CD4-positive, alpha-beta T cell (primary cell): ENCODE results near the gene TTC12. TPM values are rescaled to one million over a fixed set of nuclear protein-coding genes. Genes with fewer than 3 reads are reported as not detected.

Source experiments
- ATAC-seq: fragments of 200-7000 bp; cut with Tn5 transposase; one replicate; pipeline ENCODE4 v1.10.0; 2022; ENCODE audit warnings: mild to moderate bottlenecking; ENCODE audit not compliant: poor library complexity
- CTCF ChIA-PET: fragments of 350-600 bp; sonication (Branson Sonifier 250); formaldehyde crosslinking; loops from one replicate; lab custom pipeline; 2021; ENCODE audit warnings: antibody characterized with exemption, inconsistent platforms; lab: Charles Lee
- POLR2A ChIA-PET: fragments of 350-600 bp; sonication (Branson Sonifier 250); formaldehyde crosslinking; loops from one replicate; lab custom pipeline; 2021; ENCODE audit warnings: antibody characterized with exemption, inconsistent platforms; lab: Charles Lee
- DNase-seq, 14 experiments: peaks; one replicate each; pipeline ENCODE4 v3.0.0-alpha.2; 2013 to 2020; ENCODE audit warnings: mixed read lengths in 2 of 14
- H3K27ac ChIP-seq, 2 donors: one replicate each; pipeline versions ENCODE4 v1.5.1 to v1.7.0; 2013; ENCODE audit warnings: low read length in 2 of 2, low read depth in 1 of 2, mild to moderate bottlenecking in 1 of 2
- H3K27me3 ChIP-seq, 2 experiments: 1 replicate in 1 of 2; 2 replicates in 1 of 2; pipeline versions ENCODE4 v1.6.1 to v1.7.0; 2013; ENCODE audit warnings: low read length in 2 of 2, control low read depth in 1 of 2, mild to moderate bottlenecking in 1 of 2, moderate library complexity in 1 of 2; ENCODE audit not compliant: insufficient read depth in 2 of 2, control insufficient read depth in 1 of 2
- H3K36me3 ChIP-seq: one replicate; pipeline ENCODE4 v1.6.1; 2013; ENCODE audit warnings: low read length, control low read depth; ENCODE audit not compliant: insufficient read depth
- H3K4me1 ChIP-seq: one replicate; pipeline ENCODE4 v1.6.1; 2013; ENCODE audit warnings: low read length, control low read depth; ENCODE audit not compliant: insufficient read depth
- H3K4me3 ChIP-seq: one replicate; pipeline ENCODE4 v1.5.1; 2013; ENCODE audit warnings: mild to moderate bottlenecking, low read length, moderate library complexity
- H3K9me3 ChIP-seq, 2 experiments: 1 replicate in 1 of 2; 2 replicates in 1 of 2; pipeline versions ENCODE4 v1.6.1 to v1.7.0; 2013; ENCODE audit warnings: low read length in 2 of 2, mild to moderate bottlenecking in 2 of 2, control low read depth in 1 of 2, moderate library complexity in 1 of 2; ENCODE audit not compliant: control insufficient read depth in 1 of 2, insufficient read depth in 1 of 2
- H3K27ac Mint-ChIP-seq: one replicate; pipeline ENCODE4 v1.8.0; 2020; ENCODE audit warnings: mixed read lengths
- H3K27me3 Mint-ChIP-seq: one replicate; pipeline ENCODE4 v1.8.0; 2021; ENCODE audit warnings: mixed read lengths
- H3K36me3 Mint-ChIP-seq: one replicate; pipeline ENCODE4 v1.8.0; 2021; ENCODE audit warnings: low read depth, mixed read lengths
- H3K4me1 Mint-ChIP-seq: one replicate; pipeline ENCODE4 v1.8.0; 2021; ENCODE audit warnings: low read depth, mixed read lengths
- H3K4me3 Mint-ChIP-seq: one replicate; pipeline ENCODE4 v1.8.0; 2020; ENCODE audit warnings: mild to moderate bottlenecking, mixed read lengths
- H3K9me3 Mint-ChIP-seq: one replicate; pipeline ENCODE4 v1.8.0; 2020; ENCODE audit warnings: mixed read lengths
- CTCF ChIP-seq: fragments of 200-600 bp; IDR thresholded peaks from one replicate; pipeline ENCODE4 v1.8.0; 2022; ENCODE audit warnings: antibody characterized with exemption, mild to moderate bottlenecking
- intact Hi-C, 2 experiments: fragments of 100-400 bp; cut with DNase I in 1 of 2; cut with micrococcal nuclease in 1 of 2; formaldehyde crosslinking; loops; one replicate each; pipeline versions ENCODE4 v1.15.1 to v1.9.0; 2023 to 2025; cut with DNase I, micrococcal nuclease
- total RNA-seq, 174 experiments: library from RNA in 2 of 174; stranded (reverse) in 2 of 174; gene quantifications; one replicate each; pipeline ENCODE4 v1.2.3 and lab custom pipeline; 2021 to 2026

Gene TTC12
- total RNA-seq, 2 experiments from 2014 or later, result 26.5 to 34.5 TPM

- ATAC-seq, result no peak
- intact Hi-C loops, result no loop called here
- H3K4me1 ChIP-seq, result no peaks in the 10 kb centered on the region
- Mint-ChIP-seq H3K27ac (no peak overlapping the region), H3K9me3 (no peaks in the 10 kb centered on the region), H3K4me1 (no peaks in the 10 kb centered on the region), H3K4me3 (no peak overlapping the region), H3K27me3 (no peaks in the 10 kb centered on the region), H3K36me3 (no peaks in the 10 kb centered on the region)
- H3K9me3 ChIP-seq, result no peaks in the 10 kb centered on the region
- H3K4me3 ChIP-seq, result no peak overlapping the region
- no peak for TF ChIP-seq CTCF
- CTCF ChIA-PET, result no interaction called here
- no peak for DNase-seq
- no peak overlapping the region for H3K27ac ChIP-seq
- H3K36me3 ChIP-seq, result no peaks in the 10 kb centered on the region
- POLR2A ChIA-PET, result no interaction called here
- no peaks in the 10 kb centered on the region for H3K27me3 ChIP-seq
Observed at GRCh38 chr11:113278925-113279324, 35.5 kb upstream of the TTC12 start.

- intact Hi-C loops, result no loop called here
- H3K9me3 ChIP-seq, result no peaks in the 10 kb centered on the region
- TF ChIP-seq CTCF, result no peak
- Mint-ChIP-seq H3K36me3 (no peaks in the 10 kb centered on the region), H3K4me1 (no peaks in the 10 kb centered on the region), H3K27me3 (no peaks in the 10 kb centered on the region), H3K4me3 (no peak overlapping the region), H3K9me3 (no peaks in the 10 kb centered on the region), H3K27ac (no peak overlapping the region)
- POLR2A ChIA-PET, result no interaction called here
- H3K36me3 ChIP-seq, result no peaks in the 10 kb centered on the region
- CTCF ChIA-PET, result no interaction called here
- no peak for DNase-seq
- no peaks in the 10 kb centered on the region for H3K4me1 ChIP-seq
- H3K4me3 ChIP-seq, result no peak overlapping the region
- H3K27ac ChIP-seq, result no peak overlapping the region
- ATAC-seq, result no peak
- no peaks in the 10 kb centered on the region for H3K27me3 ChIP-seq
Observed at GRCh38 chr11:113279591-113279990, 34.8 kb upstream of the TTC12 start.

- Mint-ChIP-seq H3K27me3 (no peaks in the 10 kb centered on the region), H3K9me3 (no peaks in the 10 kb centered on the region), H3K4me3 (no peak overlapping the region), H3K36me3 (no peaks in the 10 kb centered on the region), H3K4me1 (no peaks in the 10 kb centered on the region), H3K27ac (no peak overlapping the region)
- H3K9me3 ChIP-seq, result no peaks in the 10 kb centered on the region
- ATAC-seq (no peak), DNase-seq (no peak)
- ChIA-PET CTCF (no interaction called here), POLR2A (no interaction called here)
- H3K27me3 ChIP-seq, result no peaks in the 10 kb centered on the region
- no peaks in the 10 kb centered on the region for H3K4me1 ChIP-seq
- H3K4me3 ChIP-seq, result no peak overlapping the region
- intact Hi-C loops, result no loop called here
- no peaks in the 10 kb centered on the region for H3K36me3 ChIP-seq
- TF ChIP-seq CTCF, result no peak
- no peak overlapping the region for H3K27ac ChIP-seq
Observed at GRCh38 chr11:113281052-113281725, 33.2 kb upstream of the TTC12 start.
